GM21367 (cell line): ENCODE measurements around the gene ACAN.

Experiments
- ATAC-seq: cut with Tn5 transposase; IDR thresholded peaks from one replicate; pipeline ENCODE4 v1.9.1; 2021; ENCODE audit not compliant: unreplicated experiment

ACAN gene

GRCh38 chr15:88841236-88841635 is 38.0 kb downstream of the ACAN start:
- ATAC-seq = no peak

GRCh38 chr15:88842156-88842555 is 38.9 kb downstream of the ACAN start:
- ATAC-seq = no peak

DNA sequence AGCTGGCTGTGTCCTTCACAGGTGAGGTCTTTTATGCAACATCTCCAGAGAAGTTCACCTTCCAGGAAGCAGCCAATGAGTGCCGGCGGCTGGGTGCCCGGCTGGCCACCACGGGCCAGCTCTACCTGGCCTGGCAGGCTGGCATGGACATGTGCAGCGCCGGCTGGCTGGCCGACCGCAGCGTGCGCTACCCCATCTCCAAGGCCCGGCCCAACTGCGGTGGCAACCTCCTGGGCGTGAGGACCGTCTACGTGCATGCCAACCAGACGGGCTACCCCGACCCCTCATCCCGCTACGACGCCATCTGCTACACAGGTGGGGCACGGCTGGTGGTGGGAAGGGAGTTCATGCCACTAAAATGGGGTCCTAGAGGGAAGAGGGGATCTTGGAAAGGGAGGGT is 40.1 kb downstream of the ACAN start:
- ATAC-seq = no peak

GRCh38 chr15:88844749-88845386 is 41.6 kb downstream of the ACAN start:
- ATAC-seq = no peak

DNA sequence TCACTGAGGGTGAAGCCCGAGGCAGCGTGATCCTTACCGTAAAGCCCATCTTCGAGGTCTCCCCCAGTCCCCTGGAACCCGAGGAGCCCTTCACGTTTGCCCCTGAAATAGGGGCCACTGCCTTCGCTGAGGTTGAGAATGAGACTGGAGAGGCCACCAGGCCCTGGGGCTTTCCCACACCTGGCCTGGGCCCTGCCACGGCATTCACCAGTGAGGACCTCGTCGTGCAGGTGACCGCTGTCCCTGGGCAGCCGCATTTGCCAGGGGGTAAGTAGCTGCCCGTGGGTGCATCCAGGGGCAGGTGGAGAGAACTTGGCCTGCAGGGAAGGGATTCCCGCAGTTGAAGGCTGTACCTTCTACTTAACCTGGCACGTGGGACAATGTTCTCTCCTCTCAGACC is 42.4 kb downstream of the ACAN start:
- no peak for ATAC-seq

DNA sequence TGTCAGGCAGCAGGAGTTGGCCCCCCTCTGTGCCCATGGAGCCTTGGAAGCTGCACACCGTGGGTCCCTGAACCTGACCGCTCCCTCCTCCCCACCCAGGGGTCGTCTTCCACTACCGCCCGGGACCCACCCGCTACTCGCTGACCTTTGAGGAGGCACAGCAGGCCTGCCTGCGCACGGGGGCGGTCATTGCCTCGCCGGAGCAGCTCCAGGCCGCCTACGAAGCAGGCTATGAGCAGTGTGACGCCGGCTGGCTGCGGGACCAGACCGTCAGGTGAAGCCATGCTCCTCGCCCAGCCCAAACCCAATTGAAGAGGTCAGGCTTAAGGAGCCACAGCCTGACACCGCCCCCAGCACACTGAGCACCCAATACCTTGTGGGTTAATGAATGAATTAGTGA is 43.9 kb downstream of the ACAN start:
- no peak for ATAC-seq

- no peak for ATAC-seq
Observed at GRCh38 chr15:88848203-88848602, 45.0 kb downstream of the ACAN start.

GRCh38 chr15:88849376-88850072 is 46.3 kb downstream of the ACAN start:
- ATAC-seq = no peak

DNA sequence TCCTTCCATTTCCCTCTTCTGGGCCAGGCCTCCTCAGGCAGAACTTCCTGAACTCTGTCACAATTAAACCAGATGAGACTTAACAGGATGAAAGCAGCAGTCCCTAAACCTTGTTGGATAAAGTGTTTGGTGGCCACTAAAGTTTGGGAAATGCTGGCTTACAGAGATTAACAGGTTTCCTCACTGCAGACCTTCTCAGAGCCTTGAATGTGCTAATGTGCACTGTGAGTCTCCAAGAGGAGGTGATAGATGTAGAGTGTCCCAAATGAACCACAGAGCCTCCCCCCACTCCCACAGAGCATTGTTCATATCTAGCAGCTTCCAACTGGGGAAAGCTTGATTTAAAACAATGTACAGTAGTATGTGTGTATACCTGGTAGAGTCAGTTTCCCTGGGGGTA is 49.2 kb downstream of the ACAN start:
- no peak for ATAC-seq

DNA sequence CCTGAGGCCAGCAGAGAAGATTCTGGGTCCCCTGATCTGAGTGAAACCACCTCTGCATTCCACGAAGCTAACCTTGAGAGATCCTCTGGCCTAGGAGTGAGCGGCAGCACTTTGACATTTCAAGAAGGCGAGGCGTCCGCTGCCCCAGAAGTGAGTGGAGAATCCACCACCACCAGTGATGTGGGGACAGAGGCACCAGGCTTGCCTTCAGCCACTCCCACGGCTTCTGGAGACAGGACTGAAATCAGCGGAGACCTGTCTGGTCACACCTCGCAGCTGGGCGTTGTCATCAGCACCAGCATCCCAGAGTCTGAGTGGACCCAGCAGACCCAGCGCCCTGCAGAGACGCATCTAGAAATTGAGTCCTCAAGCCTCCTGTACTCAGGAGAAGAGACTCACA is 55.7 kb downstream of the ACAN start:
- no peak for ATAC-seq

- no peak for ATAC-seq
Observed at GRCh38 chr15:88859550-88859949, 56.3 kb downstream of the ACAN start.

- ATAC-seq = no peak
Observed at GRCh38 chr15:88860212-88860611, 57.0 kb downstream of the ACAN start.

DNA sequence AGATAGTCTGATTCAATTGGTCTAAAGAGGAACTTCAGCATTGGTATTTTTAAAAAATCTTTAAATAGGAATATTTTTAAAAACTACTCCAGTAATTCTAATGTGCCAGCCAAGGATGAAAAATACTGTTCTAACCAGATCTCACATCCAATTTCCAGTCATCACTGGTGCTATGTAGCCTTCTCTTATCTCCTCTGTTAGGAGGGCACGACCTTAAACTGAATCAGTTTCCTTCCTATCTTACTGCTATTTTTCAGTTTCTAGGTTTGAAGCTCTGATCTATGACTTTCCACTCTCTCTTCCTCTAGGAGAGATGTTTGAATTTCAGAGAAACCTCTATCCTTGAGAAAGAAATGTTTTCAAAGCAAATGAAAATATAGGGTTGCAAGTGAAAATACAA is 60.2 kb downstream of the ACAN start:
- ATAC-seq = no peak

DNA sequence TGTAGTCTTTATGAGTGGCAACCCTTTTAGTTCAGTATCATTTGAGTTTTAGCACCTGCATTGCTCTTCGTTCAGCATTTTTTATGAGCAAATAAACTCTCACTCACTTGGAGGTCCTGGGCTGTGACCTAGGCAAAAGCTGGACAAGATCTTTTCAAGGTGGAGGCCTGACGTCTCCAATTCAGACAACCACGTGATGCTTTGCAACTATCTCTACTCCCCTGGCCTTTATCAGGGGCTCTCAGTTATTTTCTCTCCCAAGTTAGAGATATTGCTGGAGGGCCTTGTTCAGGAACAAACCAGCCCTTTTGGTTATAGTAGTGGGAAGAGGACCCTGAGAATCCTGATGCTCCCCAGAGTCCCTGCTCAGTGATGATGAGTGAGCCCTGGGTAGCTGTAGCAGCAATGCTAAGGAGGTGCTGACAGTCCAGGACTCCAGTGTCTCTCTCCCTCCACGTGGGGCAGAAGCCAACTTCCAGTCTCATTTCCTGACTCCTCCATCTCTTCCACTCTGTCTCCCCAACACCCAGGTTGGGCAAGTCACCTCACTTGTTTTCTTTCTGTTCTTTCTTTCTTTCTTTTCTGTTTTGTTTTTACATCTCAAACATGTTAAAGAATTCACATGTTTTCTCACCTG is 61.7 kb downstream of the ACAN start:
- ATAC-seq = no peak

- ATAC-seq = no peak
Observed at GRCh38 chr15:88865498-88866099, 62.4 kb downstream of the ACAN start.

DNA sequence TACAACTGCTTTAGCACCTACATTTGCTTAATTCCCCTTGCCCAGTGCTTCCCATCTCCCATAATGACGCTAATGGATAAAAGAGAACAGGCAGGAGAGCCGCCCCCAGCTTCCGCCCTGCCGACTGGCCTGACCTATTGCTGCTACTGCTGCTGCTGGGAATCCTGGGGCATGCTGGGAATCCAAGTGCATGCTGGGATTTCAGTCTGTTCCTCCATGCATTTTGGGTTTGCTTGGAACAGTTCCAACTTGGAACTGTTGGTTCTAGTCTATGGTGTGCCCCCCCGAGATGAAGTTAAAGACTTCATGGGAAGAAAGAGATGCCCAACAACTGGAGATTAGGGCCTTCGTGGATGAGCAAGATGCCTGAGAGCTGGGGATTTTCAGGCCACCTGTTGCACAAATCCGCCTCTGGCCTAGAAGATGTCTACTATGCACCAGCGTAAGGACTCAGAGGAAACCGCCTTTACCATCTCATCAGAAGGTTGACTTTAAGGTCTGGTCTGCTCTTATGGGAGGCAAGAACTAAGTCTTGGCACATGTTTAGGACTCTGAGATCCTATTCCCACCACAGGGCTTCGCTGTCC is 63.2 kb downstream of the ACAN start:
- no peak for ATAC-seq

DNA sequence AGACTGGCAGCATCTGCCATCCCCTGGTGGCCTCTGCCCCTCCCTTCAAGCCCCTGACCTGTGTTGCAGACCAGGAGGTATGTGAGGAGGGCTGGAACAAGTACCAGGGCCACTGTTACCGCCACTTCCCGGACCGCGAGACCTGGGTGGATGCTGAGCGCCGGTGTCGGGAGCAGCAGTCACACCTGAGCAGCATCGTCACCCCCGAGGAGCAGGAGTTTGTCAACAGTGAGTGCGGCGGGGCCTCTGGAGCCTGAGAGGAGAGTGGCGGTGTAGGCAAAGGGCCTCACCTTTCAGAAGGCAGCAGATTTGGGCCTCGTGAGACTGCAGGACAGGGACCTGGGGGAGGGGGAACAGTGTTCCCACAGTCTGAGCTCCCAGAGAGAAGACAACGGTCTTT is 68.1 kb downstream of the ACAN start:
- ATAC-seq = no peak

DNA sequence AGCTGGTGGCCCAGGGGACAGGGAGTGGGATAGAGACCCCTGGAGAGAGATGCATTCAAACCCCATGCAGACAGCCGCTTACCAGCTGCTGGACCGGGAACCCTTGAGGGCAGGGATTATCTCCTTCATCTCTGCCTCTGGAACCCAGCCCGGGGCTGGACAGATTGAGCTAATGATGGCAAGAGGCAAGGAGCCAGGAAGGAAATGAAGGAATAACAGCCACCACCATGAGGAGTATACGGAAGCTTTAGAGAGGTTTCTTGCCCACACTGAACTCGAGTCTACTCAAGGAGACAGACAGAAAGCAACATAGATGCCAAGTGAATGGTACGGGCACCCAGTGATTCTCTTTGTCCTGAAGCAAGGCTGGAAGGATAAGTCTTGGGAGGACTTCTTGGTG is 68.9 kb downstream of the ACAN start:
- no peak for ATAC-seq

DNA sequence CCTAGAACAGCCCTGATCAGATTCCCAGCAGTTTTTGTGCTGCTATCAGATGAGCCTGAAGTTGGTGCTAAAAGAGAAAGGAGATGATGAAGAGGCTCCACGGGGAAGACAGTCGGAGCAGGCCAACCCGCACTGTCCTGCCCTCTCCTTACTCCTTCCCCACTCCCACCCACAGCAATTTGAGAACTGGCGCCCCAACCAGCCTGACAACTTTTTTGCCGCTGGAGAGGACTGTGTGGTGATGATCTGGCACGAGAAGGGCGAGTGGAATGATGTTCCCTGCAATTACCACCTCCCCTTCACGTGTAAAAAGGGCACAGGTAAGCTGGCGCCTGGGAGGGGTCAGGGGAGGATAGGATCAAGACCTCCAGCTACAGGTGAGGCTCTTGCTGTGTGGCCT is 69.5 kb downstream of the ACAN start:
- ATAC-seq = no peak

DNA sequence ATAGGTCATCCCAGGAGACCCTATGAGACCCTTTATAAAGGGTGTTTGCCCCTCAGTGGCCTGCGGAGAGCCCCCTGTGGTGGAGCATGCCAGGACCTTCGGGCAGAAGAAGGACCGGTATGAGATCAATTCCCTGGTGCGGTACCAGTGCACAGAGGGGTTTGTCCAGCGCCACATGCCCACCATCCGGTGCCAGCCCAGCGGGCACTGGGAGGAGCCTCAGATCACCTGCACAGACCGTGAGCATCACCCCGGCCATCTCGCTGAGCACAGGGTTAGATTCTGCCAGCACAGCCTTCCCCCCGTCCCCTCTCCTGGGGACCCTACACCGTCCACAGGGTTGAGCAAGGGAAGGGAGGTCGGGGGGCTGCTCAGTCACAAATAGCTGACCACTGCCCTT is 70.5 kb downstream of the ACAN start:
- no peak for ATAC-seq

DNA sequence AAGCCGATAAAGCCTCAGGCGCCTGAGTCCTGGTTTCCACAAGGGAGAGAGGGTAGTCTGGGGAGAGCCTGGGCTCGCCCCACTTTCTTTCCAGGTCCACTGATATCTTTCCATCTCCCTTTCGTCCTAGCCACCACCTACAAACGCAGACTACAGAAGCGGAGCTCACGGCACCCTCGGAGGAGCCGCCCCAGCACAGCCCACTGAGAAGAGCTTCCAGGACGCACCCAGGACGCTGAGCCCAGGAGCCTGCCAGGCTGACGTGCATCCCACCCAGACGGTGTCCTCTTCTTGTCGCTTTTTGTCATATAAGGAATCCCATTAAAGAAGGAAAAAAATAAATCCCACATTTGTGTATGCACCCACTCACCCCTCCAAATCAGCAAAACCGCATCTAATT is 71.0 kb downstream of the ACAN start:
- ATAC-seq = no peak

DNA sequence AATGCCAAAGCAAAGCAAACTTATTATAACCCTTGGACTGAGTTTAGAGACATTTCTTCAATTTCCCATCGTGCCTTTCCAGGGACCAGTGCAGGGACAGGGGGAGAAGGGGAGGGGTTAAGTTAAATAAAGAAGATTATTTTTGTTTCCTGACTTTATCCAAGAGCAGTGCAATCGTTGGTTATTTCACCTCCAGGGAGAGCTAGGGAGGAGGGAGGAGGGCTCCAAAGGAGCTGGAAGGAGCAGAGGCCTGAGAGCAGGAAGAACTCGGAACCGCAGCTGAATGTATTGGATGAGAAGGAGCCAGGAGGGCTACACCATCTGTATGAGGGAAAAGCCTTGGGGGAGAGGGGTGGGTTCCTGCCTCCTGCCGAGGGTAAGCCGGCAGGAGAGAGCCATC is 71.4 kb downstream of the ACAN start:
- no peak for ATAC-seq
